WTC11 (cell line): ENCODE data around the gene PRDX2.

Source experiments
- CREB1 ChIP-seq: sonication (generic); formaldehyde crosslinking; IDR thresholded peaks from 2 replicates; pipeline ENCODE4 v1.8.0; 2023; ENCODE audit warnings: mild to moderate bottlenecking, missing genetic modification reagents
- CTCF ChIP-seq: fragments of 200-600 bp; IDR thresholded peaks from 2 replicates; pipeline ENCODE4 v1.8.0; 2022; ENCODE audit warnings: antibody characterized with exemption
- SP1 ChIP-seq: sonication (generic); formaldehyde crosslinking; conservative IDR thresholded peaks from 2 replicates; pipeline ENCODE4 v1.8.1; 2022; ENCODE audit warnings: missing genetic modification reagents
- USF2 ChIP-seq: sonication (generic); formaldehyde crosslinking; IDR thresholded peaks from 2 replicates; pipeline ENCODE4 v1.8.1; 2023; ENCODE audit warnings: mild to moderate bottlenecking, missing genetic modification reagents, moderate library complexity

- TF ChIP-seq SP1 (CRISPR knock-in tag) = no peak
- TF ChIP-seq CTCF = no peak
- TF ChIP-seq USF2 (CRISPR knock-in tag) = no peak
- TF ChIP-seq CREB1 (CRISPR knock-in tag) = no peak
Measured at GRCh38 chr19:12788042-12788681, 13.4 kb downstream of the PRDX2 start.
